Gastrocnemius medialis (tissue), 4 donors: ENCODE results near the gene TIPRL. TPM values are rescaled to one million over a fixed set of nuclear protein-coding genes. Genes with fewer than 3 reads are reported as not detected.

Source experiments
- ATAC-seq, 2 donors: fragments of 150-250 bp; one replicate each; pipeline ENCODE4 v1.9.1; 2016
- DNase-seq, 2 donors: peaks; one replicate each; pipeline ENCODE4 v3.0.0-alpha.2; 2019
- H3K27ac ChIP-seq, 4 donors: fragments of 200-600 bp; sonication (generic); 1 replicate in 1 of 4; 2 replicates in 3 of 4; pipeline ENCODE4 v1.5.1; 2016 to 2018; ENCODE audit warnings: mild to moderate bottlenecking in 2 of 4, moderate library complexity in 1 of 4
- H3K27me3 ChIP-seq, 3 donors: fragments of 200-600 bp; sonication (generic) in 2 of 3; 1 replicate in 1 of 3; 2 replicates in 2 of 3; pipeline versions ENCODE4 v1.5.1 to v1.6.0; 2016 to 2019; ENCODE audit warnings: mild to moderate bottlenecking in 1 of 3, moderate library complexity in 1 of 3
- H3K36me3 ChIP-seq, 2 donors: fragments of 200-600 bp; sonication (generic) in 1 of 2; one replicate each; pipeline ENCODE4 v1.5.1; 2017 to 2018
- H3K4me1 ChIP-seq, 2 donors: fragments of 200-600 bp; sonication (generic) in 1 of 2; one replicate each; pipeline ENCODE4 v1.5.1; 2016 to 2017; ENCODE audit warnings: mild to moderate bottlenecking in 2 of 2
- H3K4me3 ChIP-seq, 4 donors: fragments of 200-600 bp; sonication (generic) in 3 of 4; 1 replicate in 1 of 4; 2 replicates in 3 of 4; pipeline ENCODE4 v1.5.1; 2016 to 2019; ENCODE audit warnings: mild to moderate bottlenecking in 2 of 4
- H3K9me3 ChIP-seq, 3 donors: fragments of 200-600 bp; sonication (generic) in 2 of 3; 1 replicate in 1 of 3; 2 replicates in 2 of 3; pipeline ENCODE4 v1.5.1; 2016 to 2019
- POLR2A ChIP-seq, 2 donors: fragments of 450-650 bp; IDR thresholded peaks; one replicate each; pipeline ENCODE4 v1.6.1; 2017; ENCODE audit warnings: antibody characterized with exemption in 2 of 2, mild to moderate bottlenecking in 2 of 2, moderate library complexity in 2 of 2
- in situ Hi-C, 4 donors: fragments of 200-750 bp; cut with MboI; loops; one replicate each; pipeline versions ENCODE4 v1.15.0 to v1.8.0; 2017; ENCODE audit warnings: low sequenced_read_pairs in 4 of 4
- intact Hi-C: fragments of 100-400 bp; cut with DNase I; formaldehyde crosslinking; loops from one replicate; pipeline ENCODE4 v1.15.1; 2023; ENCODE audit warnings: low total_unique reads
- total RNA-seq, 4 donors: library from RNA; depleted of rRNA; stranded (reverse); fragments of >200 nt; gene quantifications; one replicate each; pipeline versions ENCODE4 v1.1.0 to v1.2.3, GENCODE V29; 2016
- TF ChIP-seq, protein P1 (sequence below), 5 experiments: fragments of 450-650 bp in 3 of 5; fragments of 200-600 bp in 2 of 5; sonication (generic) in 2 of 5; IDR thresholded peaks in 4 of 5; conservative IDR thresholded peaks in 1 of 5; 1 replicate in 4 of 5; 2 replicates in 1 of 5; pipeline ENCODE4 v1.5.1; 2016 to 2019; ENCODE audit warnings: antibody characterized with exemption in 5 of 5, mild to moderate bottlenecking in 3 of 5, moderate library complexity in 3 of 5

Gene TIPRL
- total RNA-seq, 4 donors from 2014 or later = 23.2 to 35.1 (median 27.1) TPM

DNA sequence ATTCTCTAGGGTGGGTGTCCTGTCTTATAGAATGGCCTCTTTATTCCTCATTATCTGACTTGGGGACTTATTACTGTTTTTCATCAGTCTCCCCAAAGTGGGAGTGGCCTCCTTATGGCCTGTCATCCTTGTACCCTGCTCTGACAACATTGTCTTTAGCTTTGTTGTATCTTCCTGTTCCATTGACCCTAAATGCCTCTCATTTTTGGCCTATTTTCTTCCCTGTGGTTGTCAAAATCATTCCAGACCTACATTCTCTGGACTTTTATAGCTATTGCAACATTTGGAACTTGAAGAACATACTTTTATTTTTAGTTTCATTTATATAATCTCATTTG, 56.8 kb downstream of the TIPRL start:
- Histone ChIP-seq H3K4me1 (peaks cover 8 to 13% of the 10 kb centered on the region in 2 donors), H3K27me3 (no peaks in the 10 kb centered on the region), H3K36me3 (peaks cover 0 to 47% of the 10 kb centered on the region in 2 donors), H3K27ac (no peak overlapping the region), H3K4me3 (no peak overlapping the region), H3K9me3 (no peaks in the 10 kb centered on the region)
- intact Hi-C loops (no loop called here), in situ Hi-C loops (no loop called here)
- ATAC-seq = no peak
- no peak for TF ChIP-seq POLR2A (IDR thresholded peaks at IDR 0.05)
- TF ChIP-seq, protein P1, sequence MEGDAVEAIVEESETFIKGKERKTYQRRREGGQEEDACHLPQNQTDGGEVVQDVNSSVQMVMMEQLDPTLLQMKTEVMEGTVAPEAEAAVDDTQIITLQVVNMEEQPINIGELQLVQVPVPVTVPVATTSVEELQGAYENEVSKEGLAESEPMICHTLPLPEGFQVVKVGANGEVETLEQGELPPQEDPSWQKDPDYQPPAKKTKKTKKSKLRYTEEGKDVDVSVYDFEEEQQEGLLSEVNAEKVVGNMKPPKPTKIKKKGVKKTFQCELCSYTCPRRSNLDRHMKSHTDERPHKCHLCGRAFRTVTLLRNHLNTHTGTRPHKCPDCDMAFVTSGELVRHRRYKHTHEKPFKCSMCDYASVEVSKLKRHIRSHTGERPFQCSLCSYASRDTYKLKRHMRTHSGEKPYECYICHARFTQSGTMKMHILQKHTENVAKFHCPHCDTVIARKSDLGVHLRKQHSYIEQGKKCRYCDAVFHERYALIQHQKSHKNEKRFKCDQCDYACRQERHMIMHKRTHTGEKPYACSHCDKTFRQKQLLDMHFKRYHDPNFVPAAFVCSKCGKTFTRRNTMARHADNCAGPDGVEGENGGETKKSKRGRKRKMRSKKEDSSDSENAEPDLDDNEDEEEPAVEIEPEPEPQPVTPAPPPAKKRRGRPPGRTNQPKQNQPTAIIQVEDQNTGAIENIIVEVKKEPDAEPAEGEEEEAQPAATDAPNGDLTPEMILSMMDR (IDR thresholded peaks at IDR 0.05 in 4 of 5, conservative IDR thresholded peaks at IDR 0.05 in 1 of 5) = no peak
- no peak for DNase-seq

DNA sequence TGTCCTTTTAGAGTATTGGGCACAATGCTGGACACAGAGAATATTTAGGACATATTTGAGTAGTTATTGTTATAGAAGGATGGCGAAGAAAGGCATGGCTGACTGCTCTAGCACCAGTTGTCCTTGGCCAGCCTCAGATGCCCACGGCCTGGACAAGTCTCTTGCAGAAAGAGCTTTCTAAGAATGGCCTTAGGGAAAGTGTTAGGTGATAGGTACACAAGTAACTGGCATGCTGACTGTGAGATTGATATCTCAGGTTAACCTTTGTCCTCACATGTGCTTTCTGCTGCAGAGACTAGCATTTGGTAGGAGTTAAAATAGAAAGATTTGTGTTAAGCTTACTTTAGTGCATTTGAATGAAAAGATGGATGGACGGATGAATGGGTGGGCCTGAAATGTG, 57.2 kb downstream of the TIPRL start:
- Histone ChIP-seq H3K9me3 (no peaks in the 10 kb centered on the region), H3K36me3 (peaks cover 0 to 48% of the 10 kb centered on the region in 2 donors), H3K27ac (no peak overlapping the region), H3K4me3 (no peak overlapping the region), H3K4me1 (peaks cover 8 to 13% of the 10 kb centered on the region in 2 donors), H3K27me3 (no peaks in the 10 kb centered on the region)
- no peak for ATAC-seq
- in situ Hi-C loops = no loop called here
- TF ChIP-seq, protein P1 (IDR thresholded peaks at IDR 0.05 in 4 of 5, conservative IDR thresholded peaks at IDR 0.05 in 1 of 5) = no peak
- no peak for TF ChIP-seq POLR2A (IDR thresholded peaks at IDR 0.05)
- no peak for DNase-seq
- intact Hi-C loops = no loop called here

DNA sequence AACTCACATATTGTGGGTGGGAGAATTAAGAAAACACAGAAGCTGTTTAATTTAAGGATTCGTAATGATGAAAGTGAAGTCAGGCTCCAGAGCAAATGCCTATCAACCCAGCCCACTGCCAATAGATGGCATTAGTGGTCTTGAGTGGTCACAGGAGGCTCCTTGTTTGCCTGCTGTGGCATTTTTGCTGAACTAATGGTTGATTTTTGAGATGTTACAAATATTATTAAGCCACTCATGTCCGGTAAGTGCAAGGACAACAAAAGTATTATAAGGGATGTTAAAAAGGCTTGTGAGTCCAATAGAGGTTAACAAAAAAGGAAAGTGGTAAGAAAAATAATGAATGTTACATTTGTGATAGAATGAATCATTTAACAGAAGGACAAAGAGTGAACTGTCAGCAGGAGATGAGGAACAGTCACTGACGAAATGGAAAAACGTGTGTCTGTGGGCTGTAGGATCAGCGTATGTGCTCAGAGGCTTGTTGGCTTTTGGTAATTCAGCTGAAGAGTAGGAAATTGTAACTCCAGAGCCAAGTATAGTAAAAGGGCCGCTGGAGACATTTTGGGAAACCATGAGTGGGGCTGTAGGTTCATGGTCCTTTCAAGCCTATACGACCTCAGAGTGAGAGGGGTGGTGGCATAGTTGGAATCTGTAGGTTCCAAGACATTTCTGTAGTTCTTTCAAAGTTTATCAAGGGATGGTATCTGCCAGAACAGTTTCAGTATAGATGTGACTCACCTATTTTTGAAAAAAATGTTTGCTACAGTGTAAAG, 58.3 kb downstream of the TIPRL start:
- Histone ChIP-seq H3K9me3 (no peaks in the 10 kb centered on the region), H3K27me3 (no peaks in the 10 kb centered on the region), H3K27ac (no peak overlapping the region), H3K4me1 (peaks cover 8 to 13% of the 10 kb centered on the region in 2 donors), H3K4me3 (no peak overlapping the region), H3K36me3 (peaks cover 0 to 47% of the 10 kb centered on the region in 2 donors)
- intact Hi-C loops (no loop called here), in situ Hi-C loops (no loop called here)
- TF ChIP-seq POLR2A (IDR thresholded peaks at IDR 0.05) = no peak
- TF ChIP-seq, protein P1 (IDR thresholded peaks at IDR 0.05 in 4 of 5, conservative IDR thresholded peaks at IDR 0.05 in 1 of 5) = no peak
- DNase-seq = no peak
- ATAC-seq = no peak

DNA sequence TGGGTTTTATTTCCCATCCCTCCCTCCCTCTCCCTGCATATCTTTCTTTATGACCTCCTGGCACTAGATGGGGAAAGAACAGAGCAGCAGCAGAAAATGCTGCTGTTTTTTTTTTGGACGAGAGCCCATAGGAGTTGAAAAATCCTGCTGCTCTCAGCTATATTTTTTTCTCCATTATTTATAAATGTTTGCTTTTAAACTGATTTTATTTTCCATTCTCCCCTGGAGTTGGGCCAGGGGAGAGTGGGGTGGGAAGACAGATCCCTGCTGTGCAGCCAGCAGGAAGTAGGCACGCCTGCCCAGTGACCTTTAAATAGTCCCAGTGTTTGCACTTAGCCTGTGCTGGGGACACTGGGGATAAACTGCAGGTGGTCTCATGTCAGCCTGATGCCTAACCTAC, 64.4 kb downstream of the TIPRL start:
- intact Hi-C loops (no loop called here), in situ Hi-C loops (no loop called here)
- Histone ChIP-seq H3K27ac (no peak overlapping the region), H3K36me3 (peaks cover 0 to 47% of the 10 kb centered on the region in 2 donors), H3K4me1 (peaks cover 0 to 9% of the 10 kb centered on the region in 2 donors), H3K9me3 (no peaks in the 10 kb centered on the region), H3K27me3 (no peaks in the 10 kb centered on the region), H3K4me3 (no peak overlapping the region)
- TF ChIP-seq, protein P1 (IDR thresholded peaks at IDR 0.05 in 4 of 5, conservative IDR thresholded peaks at IDR 0.05 in 1 of 5) = no peak
- TF ChIP-seq POLR2A (IDR thresholded peaks at IDR 0.05) = no peak
- ATAC-seq (no peak), DNase-seq (no peak)
